Neuronal stem cell (in vitro differentiated cells): ENCODE results near the gene CRABP1.

Source experiments
- DNase-seq: peaks from one replicate; pipeline ENCODE4 v3.0.0-alpha.2; 2013; ENCODE audit warnings: low spot score
- H2AFZ ChIP-seq: one replicate; pipeline ENCODE4 v1.6.1; 2013; ENCODE audit warnings: mild to moderate bottlenecking, low read length, inconsistent platforms
- H2AK5ac ChIP-seq: 2 replicates; pipeline ENCODE4 v1.6.1; 2013; ENCODE audit warnings: low read depth, mild to moderate bottlenecking, inconsistent platforms, low read length, moderate library complexity, mixed read lengths
- H2BK120ac ChIP-seq: 2 replicates; pipeline ENCODE4 v1.6.1; 2013; ENCODE audit warnings: low read depth, mild to moderate bottlenecking, inconsistent platforms, low read length, moderate library complexity, mixed read lengths
- H2BK12ac ChIP-seq: one replicate; pipeline ENCODE4 v1.6.1; 2013; ENCODE audit warnings: low read length, inconsistent platforms
- H2BK15ac ChIP-seq: 2 replicates; pipeline ENCODE4 v1.6.1; 2013; ENCODE audit warnings: mild to moderate bottlenecking, low read length, inconsistent platforms, mixed read lengths
- H2BK5ac ChIP-seq: one replicate; pipeline ENCODE4 v1.6.1; 2013; ENCODE audit warnings: inconsistent platforms, mild to moderate bottlenecking, low read length, moderate library complexity
- H3K14ac ChIP-seq: one replicate; pipeline ENCODE4 v1.6.1; 2013; ENCODE audit warnings: low read length, inconsistent platforms
- H3K18ac ChIP-seq: 2 replicates; pipeline ENCODE4 v1.6.1; 2013; ENCODE audit warnings: low read length, inconsistent platforms
- H3K23ac ChIP-seq: 2 replicates; pipeline ENCODE4 v1.6.1; 2013; ENCODE audit warnings: low read depth, mild to moderate bottlenecking, mixed read lengths, low read length, inconsistent platforms; ENCODE audit not compliant: poor library complexity
- H3K27ac ChIP-seq: replicated peaks from 3 replicates; pipeline ENCODE4 v1.5.1; 2013; ENCODE audit warnings: low read length, inconsistent platforms
- H3K27me3 ChIP-seq, 3 experiments: 2 replicates each; pipeline ENCODE4 v1.6.1; 2013; ENCODE audit warnings: low read length in 3 of 3, mild to moderate bottlenecking in 2 of 3, inconsistent platforms in 1 of 3, low read depth in 1 of 3, mixed read lengths in 1 of 3, moderate library complexity in 1 of 3; ENCODE audit not compliant: control insufficient read depth in 3 of 3, insufficient read depth in 3 of 3
- H3K36me3 ChIP-seq, 2 donors: replicated peaks in 1 of 2; 2 replicates each; pipeline ENCODE4 v1.6.1; 2013; ENCODE audit warnings: low read length in 2 of 2; ENCODE audit not compliant: control insufficient read depth in 2 of 2, insufficient read depth in 2 of 2
- H3K4ac ChIP-seq: 2 replicates; pipeline ENCODE4 v1.6.1; 2013; ENCODE audit warnings: inconsistent platforms, mild to moderate bottlenecking, low read length, moderate library complexity
- H3K4me1 ChIP-seq, 2 donors: 1 replicate in 1 of 2; 2 replicates in 1 of 2; pipeline ENCODE4 v1.6.1; 2013; ENCODE audit warnings: low read length in 2 of 2, low read depth in 1 of 2; ENCODE audit not compliant: control insufficient read depth in 2 of 2, insufficient read depth in 1 of 2
- H3K4me2 ChIP-seq: one replicate; pipeline ENCODE4 v1.6.1; 2013; ENCODE audit warnings: mild to moderate bottlenecking, low read length, inconsistent platforms; ENCODE audit not compliant: insufficient read depth, poor library complexity, severe bottlenecking
- H3K4me3 ChIP-seq, 2 donors: 2 replicates each; pipeline ENCODE4 v1.5.1; 2013; ENCODE audit warnings: low read length in 2 of 2, mild to moderate bottlenecking in 2 of 2, inconsistent platforms in 1 of 2, moderate library complexity in 1 of 2
- H3K79me1 ChIP-seq: one replicate; pipeline ENCODE4 v1.6.1; 2013; ENCODE audit warnings: low read depth, mild to moderate bottlenecking, inconsistent platforms, low read length, moderate library complexity
- H3K9ac ChIP-seq: one replicate; pipeline ENCODE4 v1.6.1; 2013; ENCODE audit warnings: mild to moderate bottlenecking, low read depth, low read length, inconsistent platforms; ENCODE audit not compliant: poor library complexity
- H3K9me3 ChIP-seq, 2 donors: replicated peaks in 1 of 2; 2 replicates each; pipeline versions ENCODE3 to v1.6.1; 2013; ENCODE audit warnings: low read length in 2 of 2, mild to moderate bottlenecking in 2 of 2, inconsistent platforms in 1 of 2, low read depth in 1 of 2, mixed read lengths in 1 of 2, moderate library complexity in 1 of 2; ENCODE audit not compliant: control insufficient read depth in 2 of 2, insufficient read depth in 1 of 2
- H4K8ac ChIP-seq: one replicate; pipeline ENCODE4 v1.6.1; 2013; ENCODE audit warnings: low read depth, mild to moderate bottlenecking, inconsistent platforms, low read length, moderate library complexity
- H4K91ac ChIP-seq: one replicate; pipeline ENCODE4 v1.6.1; 2013; ENCODE audit warnings: low read length, low read depth, mild to moderate bottlenecking, inconsistent platforms; ENCODE audit not compliant: poor library complexity
- WGBS, 2 donors: extraction: QIAGEN DNeasy Blood & Tissue Kit; methylation state at CpG; one replicate each; pipeline ENCODE4 v1.1.7; 2013; ENCODE audit warnings: missing lambda C conversion rate in 2 of 2, mixed read lengths in 1 of 2; ENCODE audit not compliant: insufficient read length in 2 of 2, insufficient replicate concordance in 1 of 2; ENCODE audit errors: extremely low coverage in 2 of 2; 5-methylcytosine and 5-hydroxymethylcytosine counted together

Gene CRABP1

DNA sequence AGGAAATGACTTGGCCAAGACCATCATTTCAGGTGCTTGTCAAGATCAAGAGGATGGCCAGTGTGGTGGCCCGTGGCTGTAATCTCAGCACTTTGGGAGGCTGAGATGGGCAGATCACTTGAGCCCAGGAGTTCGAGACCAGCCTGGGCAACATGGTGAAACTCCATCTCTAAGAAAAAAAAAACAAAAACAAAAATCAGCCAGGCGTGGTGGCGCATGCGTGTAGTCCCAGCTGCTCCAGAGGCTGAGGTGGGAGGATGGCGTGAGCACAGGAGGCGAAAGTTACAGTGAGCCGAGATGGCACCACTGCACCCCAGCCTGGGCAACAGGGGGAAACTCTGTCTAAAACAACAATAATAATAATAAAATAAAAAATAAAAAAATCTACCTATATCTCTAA is 15.0 kb downstream of the CRABP1 start:
- no peak overlapping the region for H3K18ac ChIP-seq
- H3K9ac ChIP-seq: no peak overlapping the region
- H3K79me1 ChIP-seq: no peaks in the 10 kb centered on the region
- no peak overlapping the region for H2BK5ac ChIP-seq
- H3K4me1 ChIP-seq: peaks cover 7 to 9% of the 10 kb centered on the region in 2 donors
- no peak overlapping the region for H3K27ac ChIP-seq
- no peak overlapping the region for H4K8ac ChIP-seq
- no peak overlapping the region for H2BK15ac ChIP-seq
- H4K91ac ChIP-seq: no peak overlapping the region
- no peak overlapping the region for H3K4ac ChIP-seq
- H3K36me3 ChIP-seq: no peaks in the 10 kb centered on the region
- H3K23ac ChIP-seq: no peak overlapping the region
- H3K14ac ChIP-seq: no peak overlapping the region
- no peak overlapping the region for H3K4me2 ChIP-seq
- no peak overlapping the region for H2BK12ac ChIP-seq
- no peak overlapping the region for H2AK5ac ChIP-seq
- H3K4me3 ChIP-seq: no peak overlapping the region
- no peaks in the 10 kb centered on the region for H3K9me3 ChIP-seq
- H3K27me3 ChIP-seq: no peaks in the 10 kb centered on the region
- WGBS, 2 donors: no CpG with 5 or more reads among the region's 8 CpGs
- DNase-seq: no peak
- H2AFZ ChIP-seq: no peak overlapping the region
- H2BK120ac ChIP-seq: no peak overlapping the region

DNA sequence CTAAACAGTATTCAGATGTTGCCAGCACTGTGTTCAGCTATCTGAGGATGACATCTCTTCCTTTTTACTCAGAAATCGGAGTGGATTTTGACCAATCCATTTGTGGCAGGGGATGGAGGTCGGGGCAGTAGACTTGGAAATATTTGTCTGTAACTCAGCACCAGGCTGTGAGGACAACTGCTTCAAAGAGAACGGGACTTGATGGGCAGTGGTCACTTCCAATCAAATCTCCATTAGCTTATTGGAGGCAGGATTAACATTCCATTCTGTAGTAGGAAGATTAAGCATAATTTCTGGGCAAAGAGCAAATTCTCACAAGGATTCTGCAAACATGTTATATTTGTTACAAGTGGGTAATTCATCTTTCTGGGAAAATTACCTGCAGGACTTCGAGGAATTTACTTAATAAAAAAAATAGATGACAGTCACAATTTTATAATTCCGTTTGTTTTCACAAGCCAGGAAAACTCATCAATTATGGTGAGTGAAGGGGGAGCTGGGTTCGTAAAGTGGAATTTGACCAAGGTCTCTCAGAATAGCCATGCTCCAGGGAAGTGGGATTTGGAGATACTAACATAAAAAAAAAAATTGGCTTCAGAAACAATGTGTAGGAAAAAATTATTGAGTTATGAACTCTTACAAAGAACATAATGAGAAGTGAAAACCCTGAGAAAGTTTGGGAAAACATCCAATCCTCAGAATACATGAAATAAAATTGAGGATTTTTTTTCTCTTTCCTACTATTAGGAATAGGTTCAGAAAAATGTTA is 18.1 kb downstream of the CRABP1 start:
- Histone ChIP-seq H2BK12ac (no peak overlapping the region), H3K9ac (no peak overlapping the region), H2BK120ac (no peak overlapping the region), H3K4me2 (no peak overlapping the region), H2AFZ (peak overlapping the region; percentile 63), H2BK5ac (no peak overlapping the region), H3K27ac (no peak overlapping the region), H3K4ac (no peak overlapping the region), H2AK5ac (no peak overlapping the region), H4K91ac (no peak overlapping the region), H3K18ac (no peak overlapping the region), H3K9me3 (no peaks in the 10 kb centered on the region), H3K4me3 (no peak overlapping the region), H2BK15ac (no peak overlapping the region), H4K8ac (no peak overlapping the region), H3K27me3 (no peaks in the 10 kb centered on the region), H3K79me1 (no peaks in the 10 kb centered on the region), H3K14ac (no peak overlapping the region), H3K4me1 (peaks cover 11 to 18% of the 10 kb centered on the region in 2 donors), H3K36me3 (no peaks in the 10 kb centered on the region), H3K23ac (no peak overlapping the region)
- no CpG with 5 or more reads among the region's 6 CpGs for WGBS, 2 donors
- peak; percentile 73 for DNase-seq

DNA sequence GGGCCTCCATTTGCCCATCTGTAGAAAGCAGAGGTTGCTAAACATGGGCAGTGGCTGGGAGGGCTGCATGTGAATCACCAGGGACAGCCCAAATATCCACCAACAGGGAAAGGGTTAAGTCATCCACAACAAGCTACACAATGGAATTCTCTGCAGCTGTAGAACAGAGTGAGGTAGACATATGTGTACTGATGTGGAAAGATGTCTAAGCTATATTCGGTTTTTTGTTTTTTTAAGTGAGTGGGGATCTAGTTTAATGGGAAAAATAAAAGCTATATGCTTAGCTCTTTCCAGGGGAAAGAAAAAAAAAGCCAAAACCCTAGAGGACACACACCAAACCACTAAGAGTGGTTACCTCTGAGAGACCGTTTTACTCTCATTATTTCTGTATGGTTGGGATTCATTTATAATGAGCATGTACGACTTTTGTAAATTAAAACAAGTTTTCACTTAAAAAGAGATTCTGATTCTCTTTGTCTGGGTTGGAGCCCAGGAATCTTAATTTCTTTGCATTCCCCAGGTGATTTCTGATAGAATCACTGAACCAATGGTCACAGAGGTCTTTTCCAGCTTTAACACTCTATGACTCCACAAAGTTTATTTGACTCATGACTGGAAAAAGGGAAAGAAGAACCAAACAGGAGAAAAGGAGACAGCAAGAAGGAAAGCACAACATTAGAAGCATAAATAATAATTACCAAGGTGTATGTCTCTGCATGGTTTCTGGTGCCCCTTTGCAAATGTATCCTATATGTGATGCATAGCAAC is 19.1 kb downstream of the CRABP1 start:
- Histone ChIP-seq H3K4ac (no peak overlapping the region), H3K79me1 (no peaks in the 10 kb centered on the region), H2BK12ac (no peak overlapping the region), H2BK120ac (no peak overlapping the region), H4K8ac (no peak overlapping the region), H3K23ac (no peak overlapping the region), H3K9me3 (no peaks in the 10 kb centered on the region), H3K14ac (no peak overlapping the region), H2BK15ac (no peak overlapping the region), H2BK5ac (no peak overlapping the region), H3K4me2 (no peak overlapping the region), H2AFZ (peak overlapping the region; percentile 63), H3K18ac (peak overlapping the region; percentile 67), H3K36me3 (no peaks in the 10 kb centered on the region), H3K9ac (no peak overlapping the region), H3K27ac (no peak overlapping the region), H2AK5ac (no peak overlapping the region), H4K91ac (no peak overlapping the region), H3K4me1 (peaks cover 11 to 18% of the 10 kb centered on the region in 2 donors), H3K27me3 (no peaks in the 10 kb centered on the region), H3K4me3 (no peak overlapping the region)
- WGBS, 2 donors: no CpG with 5 or more reads among the region's 3 CpGs
- no peak for DNase-seq

- Histone ChIP-seq H3K14ac (no peak overlapping the region), H3K4me3 (no peak overlapping the region), H3K18ac (no peak overlapping the region), H3K9me3 (no peaks in the 10 kb centered on the region), H3K4me1 (peaks cover 11 to 18% of the 10 kb centered on the region in 2 donors), H2AFZ (no peak overlapping the region), H3K27ac (no peak overlapping the region), H2BK15ac (no peak overlapping the region), H2BK5ac (no peak overlapping the region), H4K91ac (no peak overlapping the region), H4K8ac (no peak overlapping the region), H3K9ac (no peak overlapping the region), H2BK120ac (no peak overlapping the region), H2AK5ac (no peak overlapping the region), H3K23ac (no peak overlapping the region), H3K4ac (no peak overlapping the region), H2BK12ac (no peak overlapping the region), H3K36me3 (no peaks in the 10 kb centered on the region), H3K4me2 (no peak overlapping the region), H3K79me1 (no peaks in the 10 kb centered on the region), H3K27me3 (no peaks in the 10 kb centered on the region)
- no peak for DNase-seq
- WGBS, 2 donors: no CpG with 5 or more reads among the region's 6 CpGs
Observed at GRCh38 chr15:78360367-78360801, 20.2 kb downstream of the CRABP1 start.
